ENCODE measurements around the gene MGAT4A.

DNA sequence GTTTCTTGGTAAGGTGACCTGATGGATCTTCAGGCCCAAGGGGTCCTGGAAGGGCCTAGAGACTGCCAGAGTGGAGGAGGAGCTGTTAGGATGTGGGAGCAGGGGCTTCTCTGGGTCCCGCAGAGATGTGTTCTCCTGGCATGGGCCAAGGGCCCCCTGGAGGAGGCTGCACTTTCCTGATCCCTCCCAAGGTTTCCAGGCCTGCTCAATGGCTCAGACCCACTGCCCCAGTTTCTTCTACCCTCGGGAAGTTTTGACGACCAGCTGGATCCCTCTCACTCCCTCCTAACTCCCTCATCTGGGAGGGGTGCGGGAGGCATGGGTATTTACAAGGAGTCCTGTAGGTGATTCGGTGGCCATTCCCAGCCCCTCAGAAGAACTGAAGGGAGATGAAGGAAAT, 158.7 kb downstream of the MGAT4A start:
- TF ChIP-seq, protein P1, sequence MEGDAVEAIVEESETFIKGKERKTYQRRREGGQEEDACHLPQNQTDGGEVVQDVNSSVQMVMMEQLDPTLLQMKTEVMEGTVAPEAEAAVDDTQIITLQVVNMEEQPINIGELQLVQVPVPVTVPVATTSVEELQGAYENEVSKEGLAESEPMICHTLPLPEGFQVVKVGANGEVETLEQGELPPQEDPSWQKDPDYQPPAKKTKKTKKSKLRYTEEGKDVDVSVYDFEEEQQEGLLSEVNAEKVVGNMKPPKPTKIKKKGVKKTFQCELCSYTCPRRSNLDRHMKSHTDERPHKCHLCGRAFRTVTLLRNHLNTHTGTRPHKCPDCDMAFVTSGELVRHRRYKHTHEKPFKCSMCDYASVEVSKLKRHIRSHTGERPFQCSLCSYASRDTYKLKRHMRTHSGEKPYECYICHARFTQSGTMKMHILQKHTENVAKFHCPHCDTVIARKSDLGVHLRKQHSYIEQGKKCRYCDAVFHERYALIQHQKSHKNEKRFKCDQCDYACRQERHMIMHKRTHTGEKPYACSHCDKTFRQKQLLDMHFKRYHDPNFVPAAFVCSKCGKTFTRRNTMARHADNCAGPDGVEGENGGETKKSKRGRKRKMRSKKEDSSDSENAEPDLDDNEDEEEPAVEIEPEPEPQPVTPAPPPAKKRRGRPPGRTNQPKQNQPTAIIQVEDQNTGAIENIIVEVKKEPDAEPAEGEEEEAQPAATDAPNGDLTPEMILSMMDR (conservative IDR thresholded peaks at IDR 0.05): no peak
- TF ChIP-seq ZFX (IDR thresholded peaks at IDR 0.05): no peak
